NT2/D1 (cell line): Measurements from ENCODE around the gene OSBPL6.

ENCODE experiments used
- YY1 ChIP-seq: IDR thresholded peaks from 2 replicates; pipeline ENCODE4 v1.6.1; 2011; ENCODE audit not compliant: insufficient read length, insufficient read depth
- ZNF274 ChIP-seq: IDR thresholded peaks from 2 replicates; pipeline ENCODE4 v1.6.1; 2011; ENCODE audit warnings: mild to moderate bottlenecking, low read depth, low read length

GRCh38 chr2:178452334-178452733, 258.0 kb downstream of the OSBPL6 start:
- TF ChIP-seq ZNF274 (no peak), YY1 (no peak)
